Endothelial cell of umbilical vein (primary cell): ENCODE data around the gene TEDC1. TPM values are rescaled to one million over a fixed set of nuclear protein-coding genes. Genes with fewer than 3 reads are reported as not detected.

Source experiments
- BruUV-seq: library from RNA; stranded (reverse); fragments of 400-500 nt; replicated peaks from 2 replicates; lab custom pipeline; 2021; lab: Mats Ljungman, UMichigan
- CTCF ChIA-PET: fragments of 300-600, 350-600 bp; sonication (Branson Sonifier 250); formaldehyde crosslinking; loops from one replicate; lab custom pipeline; 2021; ENCODE audit warnings: antibody characterized with exemption, inconsistent platforms; lab: Charles Lee
- POLR2A ChIA-PET: fragments of 300-600, 350-600 bp; sonication (Branson Sonifier 250); formaldehyde crosslinking; loops from one replicate; lab custom pipeline; 2021; ENCODE audit warnings: antibody characterized with exemption, inconsistent platforms; lab: Charles Lee
- DNase-seq: peaks from one replicate; pipeline ENCODE4 v3.0.0-alpha.2; 2011; ENCODE audit warnings: low read depth, low spot score
- FAIRE-seq: peaks from 2 replicates; lab custom pipeline; 2011; peaks lifted over from hg19 to GRCh38; lab: Jason Lieb, UNC
- H2AFZ ChIP-seq: 2 replicates; pipeline ENCODE4 v1.6.0; 2012; ENCODE audit warnings: low read depth, low read length, control low read depth, inconsistent platforms
- H3K27ac ChIP-seq: 2 replicates; pipeline ENCODE4 v1.5.1; 2011; ENCODE audit warnings: low read depth, mild to moderate bottlenecking, control low read depth, low read length, moderate library complexity; ENCODE audit not compliant: insufficient read depth
- H3K27me3 ChIP-seq, 2 experiments: 2 replicates each; pipeline versions ENCODE4 v1.6.0 to v1.6.1; 2011; ENCODE audit warnings: low read length in 2 of 2, mixed read lengths in 1 of 2; ENCODE audit not compliant: control insufficient read depth in 2 of 2, insufficient read depth in 2 of 2
- H3K36me3 ChIP-seq, 2 experiments: 2 replicates in 1 of 2; 3 replicates in 1 of 2; pipeline ENCODE4 v1.5.1; 2011; ENCODE audit warnings: low read length in 2 of 2, mild to moderate bottlenecking in 1 of 2, moderate library complexity in 1 of 2; ENCODE audit not compliant: control insufficient read depth in 2 of 2, insufficient read depth in 2 of 2; ENCODE audit errors: extremely low read depth in 1 of 2
- H3K4me1 ChIP-seq: 3 replicates; pipeline ENCODE4 v1.5.1; 2011; ENCODE audit warnings: mild to moderate bottlenecking, low read length; ENCODE audit not compliant: control insufficient read depth, insufficient read depth; ENCODE audit errors: extremely low read depth
- H3K4me2 ChIP-seq: 2 replicates; pipeline ENCODE4 v1.6.1; 2011; ENCODE audit warnings: low read length, control low read depth, mixed read lengths; ENCODE audit not compliant: insufficient read depth
- H3K4me3 ChIP-seq, 3 experiments: fragments of 200-600 bp in 1 of 3; sonication (generic), shearing (Covaris generic) in 1 of 3; replicated peaks in 1 of 3; 2 replicates each; pipeline ENCODE4 v1.5.1; 2011 to 2016; ENCODE audit warnings: control low read depth in 3 of 3, low read length in 3 of 3, mild to moderate bottlenecking in 2 of 3, inconsistent platforms in 1 of 3, low read depth in 1 of 3, moderate library complexity in 1 of 3; ENCODE audit not compliant: insufficient read depth in 1 of 3
- H3K79me2 ChIP-seq: 2 replicates; pipeline ENCODE4 v1.6.0; 2012; ENCODE audit warnings: low read length, inconsistent platforms; ENCODE audit not compliant: control insufficient read depth, insufficient read depth
- H3K9ac ChIP-seq: replicated peaks from 2 replicates; pipeline ENCODE3; 2011; ENCODE audit warnings: low read length, control low read depth; ENCODE audit not compliant: insufficient read depth; ENCODE audit errors: extremely low read depth
- H3K9me1 ChIP-seq: replicated peaks from 3 replicates; pipeline ENCODE4 v1.6.0; 2011; ENCODE audit warnings: mild to moderate bottlenecking, low read length; ENCODE audit not compliant: control insufficient read depth, insufficient read depth; ENCODE audit errors: extremely low read depth
- H3K9me3 ChIP-seq: replicated peaks from 2 replicates; pipeline ENCODE4 v1.5.1; 2012; ENCODE audit warnings: low read length, inconsistent platforms; ENCODE audit not compliant: control insufficient read depth, insufficient read depth
- H4K20me1 ChIP-seq: replicated peaks from 2 replicates; pipeline ENCODE3; 2011; ENCODE audit warnings: mild to moderate bottlenecking, low read length; ENCODE audit not compliant: control insufficient read depth, insufficient read depth; ENCODE audit errors: extremely low read depth
- CTCF ChIP-seq, 2 donors: IDR thresholded peaks; 1 replicate in 1 of 2; 2 replicates in 1 of 2; pipeline ENCODE4 v1.5.1; 2011; ENCODE audit warnings: low read length in 2 of 2, mild to moderate bottlenecking in 2 of 2, moderate library complexity in 2 of 2, control low read depth in 1 of 2, inconsistent platforms in 1 of 2, low read depth in 1 of 2; ENCODE audit not compliant: insufficient read depth in 1 of 2; ENCODE audit errors: extremely low read depth in 1 of 2
- EZH2 ChIP-seq: IDR thresholded peaks from 2 replicates; pipeline ENCODE4 v1.6.1; 2012; ENCODE audit warnings: borderline replicate concordance, low read depth, mild to moderate bottlenecking, moderate library complexity, low read length, inconsistent platforms; ENCODE audit not compliant: severe bottlenecking
- FOS ChIP-seq: IDR thresholded peaks from 2 replicates; pipeline ENCODE4 v1.6.1; 2011; ENCODE audit warnings: mild to moderate bottlenecking, low read length, moderate library complexity, borderline replicate concordance; ENCODE audit not compliant: insufficient read depth
- GATA2 ChIP-seq: IDR thresholded peaks from 2 replicates; pipeline ENCODE4 v1.7.0; 2011; ENCODE audit warnings: low read depth, mild to moderate bottlenecking, moderate library complexity, mixed read lengths, low read length; ENCODE audit not compliant: insufficient read length, insufficient read depth
- JUN ChIP-seq: IDR thresholded peaks from 2 replicates; pipeline ENCODE4 v1.6.1; 2011; ENCODE audit warnings: borderline replicate concordance, low read depth; ENCODE audit not compliant: insufficient read length, insufficient read depth
- MAX ChIP-seq: IDR thresholded peaks from 2 replicates; pipeline ENCODE4 v1.6.1; 2011; ENCODE audit not compliant: insufficient read depth, insufficient read length
- MYC ChIP-seq: IDR thresholded peaks from one replicate; pipeline ENCODE4 v1.6.1; 2011; ENCODE audit warnings: mild to moderate bottlenecking, low read depth, low read length
- POLR2A ChIP-seq: IDR thresholded peaks from 2 replicates; pipeline ENCODE4 v1.6.1; 2012; ENCODE audit warnings: low read depth, mild to moderate bottlenecking, control low read depth, low read length
- POLR2AphosphoS5 ChIP-seq: IDR thresholded peaks from 2 replicates; pipeline ENCODE4 v1.6.1; 2012; ENCODE audit warnings: low read depth, mild to moderate bottlenecking, control low read depth, low read length, moderate library complexity; ENCODE audit not compliant: insufficient read depth
- dilution Hi-C: fragments of 300-500 bp; cut with MboI; formaldehyde crosslinking; loops from one replicate; pipeline ENCODE4 v1.15.0; 2019; ENCODE audit warnings: low sequenced_read_pairs; ENCODE audit not compliant: extremely low pct_ligation_motif_present
- intact Hi-C: fragments of 100-400 bp; cut with micrococcal nuclease; formaldehyde crosslinking; loops from one replicate; pipeline ENCODE4 v1.10.0; 2022
- polyA plus RNA-seq, 4 experiments: library from polyadenylated mRNA; depleted of rRNA in 3 of 4; stranded (reverse) in 3 of 4; unstranded in 1 of 4; fragments of >200 nt; gene quantifications; 2 replicates each; pipeline versions ENCODE4 v1.2.1 to v1.2.3, GENCODE V29; 2011 to 2012; ENCODE audit warnings: missing spikeins in 1 of 4
- total RNA-seq: library from RNA; stranded (reverse); gene quantifications from 2 replicates; pipeline ENCODE4 v1.2.3, GENCODE V29; 2021

TEDC1 gene
- total and polyA plus RNA-seq, 2 donors (not counting 3 experiments of a cell fraction or from before 2014, with no cell fraction given) = 16.5 to 25.3 TPM

GRCh38 chr14:105486163-105486973 lies 4.7 kb upstream of the TEDC1 start, which contains the start of gene CRIP1:
Gene CRIP1, plus strand, starts transcription at chr14:105486886. Its CDS starts 374 bp downstream, at chr14:105487260.
- DNase-seq = no peak
- no peak for TF ChIP-seq CTCF (IDR thresholded peaks at IDR 0.05; ENCODE audit: extremely low read depth in 1 of 2, insufficient read depth in 1 of 2, low read depth in 1 of 2, low read length in 2 of 2)
- no peak for TF ChIP-seq MAX
- TF ChIP-seq FOS = no peak
- peak; percentile 28 for TF ChIP-seq GATA2
- no peak for TF ChIP-seq POLR2A
- TF ChIP-seq JUN = no peak
- no peak for TF ChIP-seq MYC
- TF ChIP-seq EZH2 = peak; percentile 84
- TF ChIP-seq POLR2AphosphoS5 = no peak
- peaks cover 0 to 12% of the 10 kb centered on the region in 2 experiments for H3K27me3 ChIP-seq
- ChIA-PET CTCF (interaction anchor here (0.9 to 1.5 kb wide), 4 partner anchors 9 to 116 kb away, joined by 3 to 6 read pairs (median 4); no protein-coding TSS in a partner anchor), POLR2A (no interaction called here)
- no peak for FAIRE-seq
- no peaks in the 10 kb centered on the region for H3K36me3 ChIP-seq
- no TSS peak for BruUV-seq
- H3K9me1 ChIP-seq = no peaks in the 10 kb centered on the region
- no peak within 1 kb of the TSS for H3K4me3 ChIP-seq
- no peak within 1 kb of the TSS for H2AFZ ChIP-seq
- H3K4me2 ChIP-seq = no peak within 1 kb of the TSS
- no peak within 1 kb of the TSS for H3K27ac ChIP-seq
- H3K4me1 ChIP-seq = peaks cover 11% of the 10 kb centered on the region
- no peaks in the 10 kb centered on the region for H3K79me2 ChIP-seq
- dilution Hi-C loops = no loop called here
- H4K20me1 ChIP-seq = no peaks in the 10 kb centered on the region
- H3K9me3 ChIP-seq = no peaks in the 10 kb centered on the region
- no peak within 1 kb of the TSS for H3K9ac ChIP-seq
- intact Hi-C loops = no loop called here
